NAMALWA (cell line): ENCODE results near the gene CLGN.
"Not testable (repeated sequence)": the region's sequence is repeated elsewhere in the genome, so short reads cannot be mapped to it uniquely, and the experiment has no call there.

Experiments
- DNase-seq: peaks from one replicate; pipeline ENCODE4 v3.0.0-alpha.2; 2015; ENCODE audit warnings: low spot score

CLGN gene, protein sequence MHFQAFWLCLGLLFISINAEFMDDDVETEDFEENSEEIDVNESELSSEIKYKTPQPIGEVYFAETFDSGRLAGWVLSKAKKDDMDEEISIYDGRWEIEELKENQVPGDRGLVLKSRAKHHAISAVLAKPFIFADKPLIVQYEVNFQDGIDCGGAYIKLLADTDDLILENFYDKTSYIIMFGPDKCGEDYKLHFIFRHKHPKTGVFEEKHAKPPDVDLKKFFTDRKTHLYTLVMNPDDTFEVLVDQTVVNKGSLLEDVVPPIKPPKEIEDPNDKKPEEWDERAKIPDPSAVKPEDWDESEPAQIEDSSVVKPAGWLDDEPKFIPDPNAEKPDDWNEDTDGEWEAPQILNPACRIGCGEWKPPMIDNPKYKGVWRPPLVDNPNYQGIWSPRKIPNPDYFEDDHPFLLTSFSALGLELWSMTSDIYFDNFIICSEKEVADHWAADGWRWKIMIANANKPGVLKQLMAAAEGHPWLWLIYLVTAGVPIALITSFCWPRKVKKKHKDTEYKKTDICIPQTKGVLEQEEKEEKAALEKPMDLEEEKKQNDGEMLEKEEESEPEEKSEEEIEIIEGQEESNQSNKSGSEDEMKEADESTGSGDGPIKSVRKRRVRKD

GRCh38 chr4:140427106-140427918, at the start of gene CLGN:
Gene CLGN, minus strand, starts transcription at chr4:140427648. Its CDS starts 14,570 bp downstream, at chr4:140413078.
- peak; percentile 70 for DNase-seq

DNA sequence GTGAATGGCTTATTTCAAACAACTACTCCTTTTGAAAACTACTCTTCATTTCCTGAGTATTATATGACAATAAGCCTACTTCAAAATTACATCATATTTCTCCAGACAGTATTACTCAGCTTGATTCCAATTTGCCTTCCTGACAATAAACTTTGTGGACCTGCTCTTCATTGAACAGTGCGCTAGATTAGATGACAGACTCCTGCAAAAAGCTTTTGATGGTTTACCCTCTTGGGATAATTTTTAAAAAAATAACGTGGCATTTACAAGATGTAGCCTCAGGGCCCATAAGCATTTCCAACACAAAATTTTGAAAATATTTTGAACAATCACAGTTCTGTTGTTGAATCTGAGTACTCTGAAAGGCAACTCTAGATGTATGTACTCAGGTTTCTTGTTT, 44.7 kb upstream of the CLGN start:
- no peak for DNase-seq

DNA sequence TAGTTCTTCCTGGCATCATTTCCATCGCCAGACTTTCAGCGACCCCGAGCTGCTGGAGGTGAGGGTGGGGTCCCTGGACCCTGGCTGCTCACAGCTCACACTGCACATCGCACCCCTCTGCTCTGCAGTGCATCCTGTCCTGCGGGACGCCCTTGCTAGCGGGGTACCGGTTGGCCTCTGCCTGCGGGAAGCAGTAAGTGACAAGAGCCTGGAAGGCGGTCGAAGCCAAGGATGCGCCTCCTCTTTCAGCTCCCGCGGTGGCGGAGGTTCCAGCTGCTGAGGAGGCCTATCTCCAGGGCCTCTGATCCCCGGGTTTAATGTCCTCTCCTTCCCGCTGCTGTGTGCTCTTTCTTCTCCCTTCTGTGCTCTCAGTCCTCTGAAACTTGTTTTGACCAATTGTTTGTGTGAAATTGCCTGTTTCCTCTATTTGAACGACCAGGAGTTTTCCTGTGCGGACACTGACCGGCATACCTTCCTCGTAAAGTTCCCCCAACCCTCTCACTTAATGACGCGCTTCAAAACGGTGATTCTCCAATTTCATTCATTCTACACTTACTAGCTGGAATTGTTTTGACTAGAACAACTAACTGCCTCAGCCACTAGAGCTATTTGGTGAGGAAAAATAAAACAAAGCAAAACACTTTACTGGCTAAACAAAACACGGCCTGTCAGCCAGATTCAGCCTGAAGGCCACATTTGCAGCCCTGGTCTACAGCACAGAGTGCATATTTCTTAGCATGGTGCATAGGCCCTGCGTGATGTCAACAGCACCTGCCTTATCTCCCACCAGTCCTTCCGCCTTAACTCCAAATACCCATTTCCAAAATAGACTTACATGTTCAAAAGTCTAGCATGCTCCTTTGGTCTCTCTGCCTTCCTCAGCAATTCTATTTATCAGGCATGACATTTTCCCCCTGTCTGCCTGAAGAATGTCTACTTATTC, 42.6 kb upstream of the CLGN start:
- DNase-seq, result no peak

DNA sequence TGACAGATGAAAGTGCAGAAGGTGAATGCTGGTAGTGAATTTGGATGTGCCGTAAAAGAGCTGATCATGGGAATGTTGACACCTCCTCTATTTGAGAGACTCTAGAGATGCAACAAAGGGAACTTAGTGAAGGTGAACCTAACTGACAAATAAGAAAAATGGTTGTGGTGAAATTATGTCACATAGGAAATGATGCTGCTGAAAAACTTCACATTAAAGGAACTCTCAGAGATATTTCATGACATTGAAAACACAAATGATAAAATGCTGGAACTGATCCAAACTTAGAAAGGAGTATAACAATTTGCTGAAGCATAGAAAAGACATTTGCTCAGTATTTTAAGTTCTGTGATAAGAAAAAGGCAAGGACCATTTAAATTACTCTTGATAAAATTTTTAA, 38.7 kb upstream of the CLGN start:
- no peak for DNase-seq

GRCh38 chr4:140463614-140464013, 36.2 kb upstream of the CLGN start:
- no peak for DNase-seq

DNA sequence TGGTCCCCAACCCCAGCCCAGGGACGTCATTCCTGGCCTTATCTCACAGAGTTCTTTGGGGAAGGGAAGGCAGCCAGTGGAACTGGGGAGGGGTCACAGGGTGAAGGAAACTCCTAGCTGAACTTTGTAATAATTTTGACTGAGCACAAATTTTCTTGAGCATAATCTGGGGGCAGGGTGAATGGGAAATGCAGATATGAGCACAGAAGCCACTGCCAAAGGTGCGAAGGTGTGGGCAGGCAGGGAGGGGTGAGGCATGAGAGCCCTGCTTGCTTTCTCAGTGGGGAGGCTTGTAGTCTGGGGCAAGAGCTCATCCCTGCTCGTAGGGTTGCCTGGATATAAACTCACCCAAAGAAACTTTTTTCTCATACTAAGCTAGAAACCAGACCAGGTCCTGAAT, 35.7 kb upstream of the CLGN start:
- no peak for DNase-seq

DNA sequence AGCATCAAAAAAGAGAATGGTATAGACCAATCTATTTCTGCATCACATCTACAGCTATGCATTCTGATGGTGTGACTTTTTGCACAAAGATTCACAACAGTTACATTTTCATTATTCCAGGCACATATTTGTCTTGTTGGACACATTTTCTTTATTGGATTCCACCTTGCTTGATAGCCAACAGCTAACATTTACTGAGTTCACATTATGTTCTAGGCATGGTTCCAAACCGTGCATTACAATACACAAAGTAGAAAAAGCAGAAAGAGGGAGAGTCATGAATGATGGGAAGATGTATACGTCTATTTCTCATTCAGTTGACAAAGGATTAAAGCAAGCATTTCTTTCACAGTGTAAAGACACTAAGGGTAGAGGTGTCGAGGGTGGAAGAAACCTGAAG, 22.9 kb upstream of the CLGN start:
- no peak for DNase-seq

- no peak for DNase-seq
Measured at GRCh38 chr4:140448830-140449229, 21.4 kb upstream of the CLGN start.

DNA sequence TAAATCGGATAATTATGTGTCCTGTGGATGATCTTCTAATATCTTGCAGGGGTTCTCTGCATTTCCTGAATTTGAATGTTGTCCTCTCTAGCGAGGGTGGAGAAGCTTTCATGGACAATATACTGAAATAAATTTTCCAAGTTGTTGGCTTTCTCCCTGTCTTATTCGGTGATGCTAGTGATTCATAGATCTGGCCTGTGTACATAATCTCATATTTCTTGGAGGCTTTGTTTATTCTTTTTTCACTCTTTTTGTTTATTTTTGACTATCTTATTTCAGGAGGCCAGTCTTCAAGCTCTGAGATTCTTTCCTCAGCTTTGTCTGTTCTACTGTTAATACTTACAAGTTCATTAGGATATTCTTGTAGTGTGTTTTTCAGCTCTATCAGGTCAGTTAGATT, 20.7 kb upstream of the CLGN start:
- DNase-seq, result no peak

DNA sequence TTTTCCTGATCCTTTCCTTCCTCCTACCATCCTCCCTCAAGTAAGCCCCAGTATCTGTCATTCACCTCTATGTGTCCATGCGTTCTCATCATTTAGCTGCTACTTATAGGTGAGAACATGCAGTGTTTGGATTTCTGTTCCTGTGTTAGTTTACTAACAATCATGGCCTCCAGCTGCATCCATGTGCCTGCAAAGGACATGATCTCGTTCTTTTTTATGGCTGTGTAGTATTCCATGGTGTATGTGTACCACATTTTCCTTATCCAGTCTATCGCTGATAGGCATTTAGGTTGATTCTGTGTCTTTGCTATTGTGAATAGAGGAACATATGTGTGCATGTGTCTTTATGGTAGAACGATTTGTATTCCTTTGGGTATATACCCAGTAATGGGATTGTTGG, 16.9 kb upstream of the CLGN start:
- not testable (repeated sequence) for DNase-seq

DNA sequence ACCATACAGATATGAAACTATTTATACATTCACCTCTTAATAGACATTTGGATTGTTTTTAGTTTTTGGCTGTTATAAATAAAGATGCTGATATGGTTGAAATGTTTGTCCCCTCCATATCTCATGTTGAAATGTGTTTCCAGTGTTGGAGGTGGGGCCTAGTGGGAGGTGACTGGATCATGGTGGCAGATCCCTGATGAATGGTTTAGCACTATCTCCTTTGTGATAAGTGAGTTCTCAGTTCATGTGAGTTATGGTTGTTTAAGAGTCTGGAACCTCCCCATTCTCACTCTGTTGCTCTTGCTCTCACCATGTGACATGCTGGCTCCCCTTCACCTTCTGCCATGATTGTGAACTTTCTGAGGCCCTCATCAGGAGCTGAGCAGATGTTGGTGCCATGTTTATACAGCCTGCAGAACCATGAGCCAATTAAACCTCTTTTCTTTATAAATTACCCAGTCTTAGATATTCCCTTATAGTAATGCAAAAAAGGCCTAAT, 12.2 kb upstream of the CLGN start:
- no peak for DNase-seq

GRCh38 chr4:140427919-140428471, 547 bp upstream of the CLGN start:
- DNase-seq, result peak; percentile 34

DNA sequence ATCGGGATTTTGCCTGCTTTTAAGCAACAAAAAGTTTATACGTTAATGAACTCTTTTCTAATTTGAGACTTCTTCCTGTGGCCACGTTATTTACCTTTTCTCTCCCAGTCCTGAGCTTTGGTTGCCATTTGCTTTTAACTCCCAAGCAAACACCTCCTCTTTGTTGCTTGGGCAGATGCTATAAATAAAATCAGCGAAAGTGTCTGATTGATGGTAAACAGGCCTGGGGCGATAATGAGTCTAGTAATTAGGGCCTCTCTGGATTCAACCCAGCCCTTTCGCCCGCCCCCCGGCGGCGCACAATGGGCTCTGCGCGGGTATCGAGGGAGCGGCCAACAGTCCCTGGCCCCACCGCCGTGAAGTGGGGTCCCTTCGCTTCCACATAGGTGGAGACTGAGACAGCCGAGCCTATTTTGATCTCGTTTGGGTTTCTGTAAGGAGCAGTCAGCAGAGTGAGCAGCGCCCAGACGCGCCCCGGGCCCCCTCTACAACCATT, 790 bp downstream of the CLGN start:
- DNase-seq, result no peak

- DNase-seq, result no peak
Measured at GRCh38 chr4:140423106-140423505, 4.3 kb downstream of the CLGN start.

GRCh38 chr4:140413130-140413969, 14.1 kb downstream of the CLGN start:
- DNase-seq, result not testable (repeated sequence)

GRCh38 chr4:140408974-140409373, 18.5 kb downstream of the CLGN start:
- DNase-seq, result no peak

DNA sequence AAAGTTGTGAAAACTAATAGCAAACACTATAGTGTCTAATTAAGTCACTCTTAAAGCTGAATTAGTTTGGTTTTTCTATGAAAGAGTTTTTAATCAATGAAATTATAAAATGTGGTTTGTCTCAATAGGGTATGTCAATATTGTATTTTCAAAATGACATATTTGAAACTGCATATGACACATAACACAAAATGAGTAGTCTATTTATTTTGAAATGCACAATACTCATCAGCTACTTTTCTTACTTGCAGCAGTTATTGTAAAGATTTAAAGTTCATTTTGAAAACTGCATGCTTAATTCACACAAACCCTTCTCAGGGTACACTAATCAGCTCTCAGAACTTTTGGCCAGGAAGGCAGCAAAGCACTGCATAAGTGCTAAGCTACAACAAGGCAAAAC, 21.2 kb downstream of the CLGN start:
- no peak for DNase-seq

- DNase-seq, result no peak
Measured at GRCh38 chr4:140400111-140400510, 27.3 kb downstream of the CLGN start.

DNA sequence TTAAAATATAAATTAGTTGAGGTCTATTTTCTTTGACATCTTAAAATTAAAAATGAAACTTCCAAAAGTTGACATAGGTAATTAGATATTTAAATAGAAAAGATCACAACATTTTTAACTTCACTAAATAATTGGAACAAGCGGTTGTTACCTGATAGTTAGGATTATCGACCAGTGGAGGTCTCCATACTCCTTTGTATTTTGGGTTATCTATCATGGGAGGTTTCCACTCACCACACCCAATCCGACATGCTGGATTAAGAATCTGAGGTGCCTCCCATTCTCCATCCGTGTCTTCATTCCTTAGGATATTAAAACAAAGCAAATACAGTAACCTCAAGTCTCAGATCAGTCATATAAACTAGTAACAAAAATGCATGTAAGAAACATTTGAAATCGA, 31.8 kb downstream of the CLGN start:
- no peak for DNase-seq

DNA sequence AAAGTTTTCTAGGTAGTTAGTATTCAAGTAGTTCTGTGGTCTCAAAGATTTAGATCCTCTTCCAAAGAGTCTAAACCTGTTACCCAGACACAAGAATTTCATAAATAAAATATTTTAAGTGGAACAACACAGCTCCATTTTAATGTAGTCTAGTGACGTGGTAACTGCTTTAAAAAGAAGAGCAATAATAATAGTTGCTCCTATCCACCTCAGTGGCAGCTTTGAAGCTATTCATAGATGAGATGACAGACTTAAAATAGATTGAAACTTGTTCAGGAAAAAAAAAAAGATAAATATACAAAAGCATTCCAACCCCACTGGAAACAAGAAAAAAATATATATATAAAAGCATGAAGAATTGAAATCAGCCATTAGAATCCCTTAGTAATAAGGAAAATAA, 39.4 kb downstream of the CLGN start:
- no peak for DNase-seq
